Activated CD8-positive, alpha-beta memory T cell treated with anti-CD3 and anti-CD28 coated beads for 1 hour (primary cell): ENCODE data around the gene FARP2.
"Not testable (repeated sequence)": the region's sequence is repeated elsewhere in the genome, so short reads cannot be mapped to it uniquely, and the experiment has no call there.

Experiments
- DNase-seq, 2 donors: peaks; one replicate each; pipeline ENCODE4 v3.0.0-alpha.2; 2020; ENCODE audit warnings: low read depth in 1 of 2; ENCODE audit errors: extremely low read depth in 1 of 2

Gene FARP2

GRCh38 chr2:241514986-241515737 lies 159.1 kb downstream of the FARP2 start:
- DNase-seq: no peak

- DNase-seq: no peak
These were observed 160.5 kb downstream of the FARP2 start for GRCh38 chr2:241516520-241516965.

- no peak for DNase-seq
These were observed 161.2 kb downstream of the FARP2 start for GRCh38 chr2:241517297-241517696.

GRCh38 chr2:241519669-241520068 lies 163.6 kb downstream of the FARP2 start:
- no peak for DNase-seq

- DNase-seq: no peak
These were observed 166.4 kb downstream of the FARP2 start for GRCh38 chr2:241522477-241522876.

- not testable (repeated sequence) for DNase-seq
These were observed 170.0 kb downstream of the FARP2 start for GRCh38 chr2:241525818-241526780.

- DNase-seq: no peak
These were observed 174.5 kb downstream of the FARP2 start for GRCh38 chr2:241530571-241530970.

- no peak for DNase-seq
These were observed 175.2 kb downstream of the FARP2 start for GRCh38 chr2:241531161-241531722.

GRCh38 chr2:241532168-241532567 lies 176.1 kb downstream of the FARP2 start:
- DNase-seq: no peak

- no peak for DNase-seq
These were observed 176.9 kb downstream of the FARP2 start for GRCh38 chr2:241532733-241533601.

- DNase-seq: no peak
These were observed 178.2 kb downstream of the FARP2 start for GRCh38 chr2:241534293-241534692.

- DNase-seq: no peak
These were observed 178.8 kb downstream of the FARP2 start for GRCh38 chr2:241534701-241535375.

- DNase-seq: no peak
These were observed 180.0 kb downstream of the FARP2 start for GRCh38 chr2:241535871-241536655.

- no peak for DNase-seq
These were observed 182.9 kb downstream of the FARP2 start for GRCh38 chr2:241538838-241539615.

GRCh38 chr2:241539616-241540374 lies 183.7 kb downstream of the FARP2 start:
- DNase-seq: no peak

- DNase-seq: no peak
These were observed 184.3 kb downstream of the FARP2 start for GRCh38 chr2:241540401-241540770.

- DNase-seq: peak; percentile 21 to 40
These were observed 184.9 kb downstream of the FARP2 start for GRCh38 chr2:241540771-241541561.
